GM19351 (cell line): ENCODE data around the gene FARS2.

Experiments
- ATAC-seq: cut with Tn5 transposase; IDR thresholded peaks from one replicate; pipeline ENCODE4 v1.9.1; 2021; ENCODE audit warnings: mild to moderate bottlenecking, moderate library complexity; ENCODE audit not compliant: unreplicated experiment

The FARS2 gene

DNA sequence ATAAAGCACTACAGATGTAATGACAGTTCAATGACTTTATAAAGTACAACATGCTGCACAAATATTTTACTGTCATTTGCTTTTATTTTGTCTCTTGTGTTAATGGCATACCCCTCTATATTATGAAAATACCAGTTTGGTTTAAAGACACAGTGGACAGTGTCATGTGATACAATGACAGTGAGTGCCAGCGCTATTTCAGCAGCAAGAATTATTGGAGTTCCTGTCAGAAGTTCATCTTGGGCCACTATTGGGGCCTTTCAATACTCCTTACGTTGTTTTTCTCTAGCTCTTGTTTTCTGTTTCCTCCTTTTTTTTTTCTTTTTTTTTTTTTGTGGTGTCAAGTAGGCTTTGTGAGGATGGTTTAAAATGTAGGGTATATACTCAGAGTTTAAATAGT lies 232.5 kb downstream of the FARS2 start:
- ATAC-seq: no peak

DNA sequence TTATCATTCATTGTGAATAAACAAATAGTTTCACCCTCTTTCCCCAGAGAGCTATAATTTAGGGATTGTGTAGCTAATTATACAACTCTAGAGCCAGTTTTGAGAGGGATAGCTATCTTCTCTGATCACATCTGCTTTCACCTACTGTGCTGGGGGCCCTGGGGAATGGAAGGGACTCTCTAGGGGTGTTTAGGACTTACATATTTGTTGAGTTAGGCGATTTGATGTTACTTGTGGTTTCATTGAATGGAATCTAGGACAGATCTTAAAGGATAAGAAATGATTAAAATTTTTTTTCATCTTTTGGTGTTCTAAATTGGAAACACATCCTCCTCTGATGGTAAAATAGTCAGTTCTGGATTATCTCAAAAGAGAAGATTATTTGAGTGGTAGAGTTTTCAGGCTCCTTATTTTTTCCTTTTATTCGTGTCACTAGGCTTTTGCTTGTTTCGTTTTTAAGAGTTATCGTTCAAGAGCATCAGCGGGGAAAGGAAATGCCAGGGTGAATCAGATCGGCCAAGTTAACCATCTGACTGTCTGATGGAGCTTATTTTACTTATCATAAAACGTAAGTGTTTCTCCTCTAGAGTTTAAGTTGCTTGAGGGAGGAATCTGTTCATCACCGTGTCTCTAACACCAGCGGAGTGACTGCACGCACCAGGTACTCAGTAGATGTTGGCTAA lies 236.7 kb downstream of the FARS2 start:
- ATAC-seq: no peak

DNA sequence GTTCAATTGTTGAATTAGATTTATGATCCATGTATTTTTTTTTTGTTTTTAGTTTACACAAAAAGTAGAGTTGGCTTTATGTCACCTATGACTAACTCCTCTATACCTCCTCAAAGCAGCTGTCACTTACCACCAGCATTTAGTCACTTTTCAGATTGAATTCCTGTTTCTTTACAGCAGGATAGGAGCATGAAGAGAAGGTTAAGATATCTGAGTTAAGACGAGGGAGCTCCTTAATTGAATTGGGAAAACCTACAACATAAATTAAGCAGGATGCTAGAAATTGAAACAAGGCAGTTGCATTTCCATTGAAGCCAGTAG lies 237.2 kb downstream of the FARS2 start:
- ATAC-seq: no peak

DNA sequence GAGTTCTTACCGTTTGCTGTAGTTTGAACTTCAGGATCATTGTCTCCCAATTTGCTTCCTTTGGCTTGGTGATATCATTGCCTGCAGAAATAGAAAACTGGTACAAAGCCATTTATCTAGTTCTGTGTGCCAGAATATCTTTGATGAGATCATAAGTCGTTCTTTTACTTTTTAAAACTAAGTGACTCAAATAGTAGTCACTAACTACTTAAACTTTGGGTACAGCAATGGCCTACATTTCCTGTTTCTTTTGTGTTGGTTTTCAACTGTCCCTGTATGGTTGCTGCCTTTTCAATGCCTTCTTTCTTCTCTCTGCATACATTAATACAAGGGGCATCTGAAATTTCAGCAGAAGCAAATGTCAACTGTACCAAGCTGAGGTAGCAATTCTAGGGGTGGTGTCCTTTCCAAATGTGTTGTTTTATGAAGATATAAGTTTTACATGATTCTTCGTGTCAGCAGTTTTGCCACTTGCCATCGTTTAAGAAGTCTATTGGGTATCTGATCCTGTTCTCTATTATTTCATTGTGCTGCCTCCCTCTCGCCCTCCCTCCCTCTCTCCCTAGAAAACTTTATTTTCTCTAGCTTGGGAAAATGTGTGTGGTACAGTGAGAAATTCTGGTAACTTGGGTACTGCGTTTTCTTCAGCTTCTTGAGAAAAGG lies 238.5 kb downstream of the FARS2 start:
- no peak for ATAC-seq

DNA sequence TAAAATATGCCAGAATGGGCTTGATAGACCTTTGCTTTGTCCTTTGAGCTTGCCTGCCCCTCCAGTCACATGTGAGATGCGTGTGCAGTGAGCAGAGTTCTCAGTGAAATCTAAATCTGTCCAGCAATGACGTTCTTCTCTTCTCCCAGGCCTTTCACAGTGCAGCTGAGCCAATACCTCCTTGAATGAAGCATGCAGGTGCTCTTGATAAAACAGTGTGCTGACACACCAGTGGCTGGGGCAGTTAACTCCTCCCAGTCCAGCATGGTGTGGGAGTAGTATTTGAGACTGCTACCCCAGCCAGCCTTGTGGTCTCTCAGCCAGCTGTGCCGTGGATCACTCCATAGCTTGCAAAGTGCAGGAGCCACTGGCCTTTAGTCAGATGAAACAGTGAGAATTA lies 240.5 kb downstream of the FARS2 start:
- no peak for ATAC-seq

DNA sequence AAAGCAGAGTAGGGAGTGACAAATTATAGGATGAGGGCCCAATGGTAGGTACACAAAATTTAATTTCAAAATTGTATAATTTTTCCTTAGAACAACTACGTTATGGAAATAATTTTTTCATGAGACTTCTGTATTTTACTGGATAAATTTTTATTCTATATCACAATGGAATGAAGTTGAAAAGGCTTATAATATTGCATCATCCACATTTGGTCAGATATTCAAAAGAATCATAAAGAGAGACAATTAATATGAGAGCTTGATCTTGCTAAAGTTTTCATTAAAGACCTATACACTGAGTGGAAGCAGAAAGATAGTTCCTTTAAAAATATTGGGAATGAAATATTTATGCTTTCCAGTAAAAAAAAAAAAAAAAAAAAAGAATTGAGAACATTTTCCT lies 242.8 kb downstream of the FARS2 start:
- ATAC-seq: no peak

DNA sequence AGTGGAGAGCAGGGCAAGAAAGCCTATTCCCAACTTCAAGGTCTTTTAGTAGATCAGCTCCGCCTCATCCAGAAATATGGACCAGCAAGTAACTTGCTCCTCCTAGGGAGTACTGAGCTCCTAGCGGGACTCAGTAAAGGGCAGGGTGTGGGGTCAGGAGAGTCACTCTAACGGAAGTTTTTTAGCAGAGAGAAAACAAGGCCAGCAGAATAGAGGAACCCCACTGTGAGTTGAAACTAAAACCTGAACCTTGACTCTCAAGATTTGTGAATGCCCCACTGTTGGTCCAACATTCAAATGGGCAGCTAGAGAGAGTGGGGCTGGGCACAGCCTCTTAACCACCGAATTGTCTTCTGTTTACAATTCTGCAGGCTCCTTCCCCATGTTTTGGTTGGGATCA lies 244.8 kb downstream of the FARS2 start:
- ATAC-seq: peak; percentile 49

DNA sequence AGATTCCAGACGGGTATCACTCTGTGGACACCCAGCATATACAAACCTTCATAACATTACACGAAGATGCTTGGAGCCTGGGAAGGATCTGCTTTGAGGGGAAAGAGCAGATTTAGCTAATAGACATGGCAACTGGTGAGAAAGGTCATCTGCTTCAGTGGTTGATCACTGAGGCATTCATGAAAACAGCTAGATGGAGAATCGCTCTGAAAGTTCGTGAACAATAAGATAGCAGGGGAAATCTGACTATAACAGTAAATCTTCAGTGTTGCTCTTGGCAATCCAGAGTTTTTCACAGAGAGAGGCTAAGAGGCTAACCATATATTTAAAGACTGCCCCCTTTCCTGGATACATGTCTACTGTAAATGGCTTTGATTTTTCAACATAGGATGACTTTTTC lies 245.3 kb downstream of the FARS2 start:
- ATAC-seq: peak; percentile 33

DNA sequence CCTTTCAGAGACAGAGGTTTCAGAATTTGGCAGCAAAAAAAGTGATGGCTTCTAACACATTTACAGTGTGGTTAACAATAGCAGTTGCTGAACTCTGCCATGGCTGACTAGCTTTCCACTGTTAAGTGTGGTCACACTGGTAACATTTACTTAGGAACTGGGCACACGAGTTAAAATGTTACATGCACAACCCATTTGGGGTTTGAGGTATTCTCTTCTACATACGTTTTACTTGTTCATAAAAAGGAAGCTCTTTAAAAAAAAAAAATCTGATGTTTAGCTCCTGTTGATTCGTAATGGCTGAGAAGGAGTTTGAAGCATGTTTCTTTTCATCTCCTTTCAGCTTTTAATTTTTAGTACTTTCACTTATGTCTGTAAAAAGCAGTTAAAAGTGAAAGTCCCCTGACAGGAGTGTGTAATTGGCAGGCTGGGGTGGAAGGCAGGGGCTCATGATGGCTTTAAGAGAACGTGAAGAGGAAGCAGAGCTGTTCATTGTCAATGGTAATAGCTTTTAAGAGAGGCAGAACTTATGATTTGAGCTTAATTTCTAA lies 245.9 kb downstream of the FARS2 start:
- peak; percentile 82 for ATAC-seq

DNA sequence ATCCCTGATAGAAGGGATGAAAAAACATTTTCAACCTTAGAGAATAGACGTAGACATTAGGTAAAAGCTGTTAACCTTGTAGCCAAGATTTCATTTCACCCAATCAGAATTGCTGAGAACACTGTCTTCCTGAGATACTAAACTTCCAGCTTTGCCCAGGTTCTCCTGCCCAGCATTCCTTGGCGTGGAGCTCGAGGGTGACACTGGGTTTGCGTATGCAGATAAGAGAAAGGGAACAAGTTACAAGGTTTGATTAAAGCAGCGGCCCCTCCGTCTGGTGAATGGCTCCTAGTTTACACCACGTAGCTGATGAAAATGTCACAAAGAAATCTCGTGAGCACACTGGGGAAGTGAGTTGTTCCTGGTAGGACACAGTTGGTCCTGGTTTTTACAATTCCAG lies 247.8 kb downstream of the FARS2 start:
- ATAC-seq: no peak

DNA sequence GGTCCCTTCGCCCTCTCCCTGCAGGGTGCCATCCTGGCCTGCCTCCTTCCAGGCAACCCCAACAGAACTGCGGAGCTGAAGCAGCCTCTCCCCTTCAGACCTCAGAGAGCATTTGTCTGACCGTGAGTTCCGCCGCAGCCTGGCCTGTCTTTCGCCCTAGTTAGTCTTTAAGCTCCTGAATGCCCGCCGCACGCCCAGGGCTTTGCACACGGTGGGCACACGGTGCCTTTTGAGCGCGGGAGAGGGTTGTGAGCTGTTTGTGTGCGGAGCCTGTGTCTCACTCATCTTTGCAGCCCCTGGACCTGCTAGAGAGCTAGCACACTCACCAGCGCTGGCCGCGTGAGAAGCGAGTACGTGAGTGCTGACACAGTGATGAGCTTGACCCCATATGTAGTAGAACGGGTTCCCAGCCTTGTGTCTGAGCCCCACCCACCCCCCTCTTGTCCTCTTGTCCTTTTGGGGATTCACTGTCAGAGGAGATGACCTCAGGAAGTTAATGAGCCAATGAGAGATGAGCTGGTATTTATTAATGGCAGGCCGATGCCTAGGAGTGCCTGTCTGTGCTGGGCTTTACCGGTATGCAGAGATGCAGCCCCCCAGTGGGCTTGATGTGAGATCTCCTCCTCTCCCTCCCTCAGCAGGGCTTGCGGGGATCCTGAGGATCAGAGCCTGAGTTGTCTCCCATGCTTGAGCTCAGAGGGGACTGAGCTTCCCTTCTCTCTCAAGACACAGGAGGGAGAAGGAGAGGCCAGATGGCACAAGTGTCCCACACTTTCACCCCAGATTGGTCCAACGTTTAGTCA lies 249.2 kb downstream of the FARS2 start:
- no peak for ATAC-seq

DNA sequence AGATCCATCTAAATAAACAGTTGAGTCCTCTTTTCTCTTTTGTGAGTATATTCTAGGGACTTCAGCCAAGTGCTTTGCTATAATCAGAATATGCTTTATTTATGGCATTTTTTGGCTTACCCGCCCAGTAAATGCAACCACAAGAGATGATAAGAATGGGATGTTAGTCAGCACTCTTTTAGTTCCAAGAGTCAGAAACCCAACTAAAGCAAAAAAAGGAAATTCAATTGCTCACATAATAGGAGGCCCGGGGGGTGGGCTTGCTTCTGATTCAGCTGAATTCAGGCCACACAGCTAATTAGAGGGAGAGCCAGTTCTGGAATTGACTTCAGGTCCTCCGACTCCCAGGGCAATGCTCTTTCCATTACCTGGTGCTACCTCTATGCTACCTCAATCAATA lies 250.6 kb downstream of the FARS2 start:
- ATAC-seq: no peak

DNA sequence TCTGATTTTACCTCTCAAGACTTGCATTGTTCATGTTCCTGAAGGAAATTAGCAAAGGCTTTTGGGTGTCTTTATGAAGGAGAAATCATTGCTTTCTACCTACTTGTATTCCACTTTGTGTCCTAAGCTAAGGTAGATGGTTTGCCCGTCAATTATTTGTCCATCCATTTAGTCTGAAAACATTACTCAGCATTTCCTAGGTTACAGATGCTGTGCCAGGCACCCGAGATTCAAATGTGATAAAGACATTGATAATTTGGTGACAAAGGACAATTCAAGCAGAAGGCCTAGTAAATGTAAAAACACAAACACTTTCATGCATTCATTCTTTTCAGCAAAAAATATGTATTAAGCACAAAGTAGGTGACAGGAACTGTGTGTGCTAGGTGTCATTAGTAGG lies 251.1 kb downstream of the FARS2 start:
- ATAC-seq: no peak

DNA sequence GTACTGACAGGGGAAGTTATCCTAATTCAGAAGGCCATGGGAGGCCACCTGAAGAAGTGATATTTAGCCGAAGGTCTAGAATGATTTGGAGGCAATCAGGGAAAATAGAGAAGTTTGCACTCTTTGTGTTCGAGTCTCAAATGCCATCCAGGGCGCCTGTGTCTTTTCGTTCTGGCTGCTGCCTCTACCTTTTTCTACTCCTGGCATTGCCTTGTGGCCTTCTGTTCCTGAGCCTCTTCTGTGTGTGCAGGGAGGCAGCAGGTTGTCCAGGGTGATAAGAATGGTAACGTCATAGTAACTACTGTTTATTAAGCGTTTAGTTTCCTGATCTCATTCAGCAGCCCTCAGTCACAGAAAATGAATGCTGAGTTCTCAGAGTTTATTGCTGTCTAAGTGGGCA lies 252.1 kb downstream of the FARS2 start:
- ATAC-seq: no peak

DNA sequence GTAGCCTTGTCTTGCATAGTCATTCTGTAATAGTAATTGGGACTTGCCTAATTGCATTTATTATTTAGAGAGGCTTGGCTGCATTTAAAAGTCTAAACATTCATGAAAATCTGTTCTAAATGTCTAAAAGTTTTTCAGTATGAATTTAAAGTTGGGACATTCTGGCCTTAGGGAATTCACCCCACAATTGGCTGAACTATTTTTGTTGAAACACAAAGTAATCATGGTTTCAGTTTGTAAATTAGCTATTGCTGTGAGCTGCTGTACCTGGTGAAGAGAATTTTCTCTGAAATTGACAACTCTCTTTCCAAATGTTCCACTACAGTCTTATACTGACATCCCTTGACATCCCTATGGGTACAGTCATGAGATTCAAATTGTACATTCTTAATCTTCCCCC lies 253.0 kb downstream of the FARS2 start:
- no peak for ATAC-seq

DNA sequence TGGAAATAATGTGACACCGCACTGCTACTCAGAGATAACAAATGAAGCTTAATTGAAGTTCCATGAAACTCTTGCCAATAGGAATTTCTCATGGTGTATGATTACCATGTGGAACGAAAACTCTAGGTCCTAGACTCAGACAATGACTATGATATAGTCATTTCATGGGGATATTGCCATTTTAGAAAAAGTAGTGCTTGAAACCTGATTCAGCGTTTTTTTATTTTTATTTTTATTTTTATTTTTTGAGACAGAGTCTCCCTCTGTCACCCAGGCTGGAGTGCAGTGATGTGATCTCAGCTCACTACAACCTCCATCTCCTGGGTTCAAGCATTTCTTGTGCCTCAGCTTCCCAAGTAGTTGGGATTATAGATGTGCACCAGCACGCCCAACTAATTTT lies 253.9 kb downstream of the FARS2 start:
- no peak for ATAC-seq

DNA sequence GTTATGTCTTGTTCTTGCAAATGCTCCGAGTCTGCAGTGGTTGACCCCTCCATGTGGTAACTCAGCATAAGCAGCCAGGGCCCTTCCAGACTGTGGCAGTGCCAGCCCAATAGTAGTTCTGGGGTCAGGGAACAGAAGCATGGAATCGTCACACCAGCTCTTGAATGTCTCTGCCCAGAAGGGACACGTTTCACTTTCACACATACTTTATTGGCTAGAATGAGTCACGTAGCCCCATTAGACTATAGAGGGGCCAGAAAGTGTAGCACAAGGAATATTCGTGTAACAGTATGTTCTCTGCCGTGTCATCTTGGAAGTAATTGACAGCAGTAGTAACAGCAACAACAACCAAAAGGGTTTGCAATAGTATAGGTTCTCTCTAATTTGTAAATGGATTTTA lies 254.7 kb downstream of the FARS2 start:
- ATAC-seq: peak; percentile 54

DNA sequence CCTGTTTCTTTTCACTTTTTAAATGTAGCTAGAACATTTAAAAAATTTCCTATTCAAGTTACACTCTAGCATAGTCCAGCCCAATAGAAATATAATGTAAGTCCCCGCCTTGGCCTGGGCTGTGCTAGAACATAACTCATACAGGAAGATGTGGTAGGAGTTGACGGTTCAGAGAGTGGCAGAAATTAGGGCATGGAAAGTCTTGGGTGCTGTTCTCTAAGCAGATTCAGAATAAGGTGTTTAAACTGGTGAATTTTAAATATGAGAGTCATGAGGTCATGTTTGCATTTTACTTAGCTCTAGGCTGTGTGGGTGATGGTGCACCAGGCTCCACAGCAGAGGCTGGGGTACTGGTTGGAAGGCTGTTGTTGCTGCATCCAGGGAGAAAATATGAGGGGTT lies 256.5 kb downstream of the FARS2 start:
- peak; percentile 71 for ATAC-seq

DNA sequence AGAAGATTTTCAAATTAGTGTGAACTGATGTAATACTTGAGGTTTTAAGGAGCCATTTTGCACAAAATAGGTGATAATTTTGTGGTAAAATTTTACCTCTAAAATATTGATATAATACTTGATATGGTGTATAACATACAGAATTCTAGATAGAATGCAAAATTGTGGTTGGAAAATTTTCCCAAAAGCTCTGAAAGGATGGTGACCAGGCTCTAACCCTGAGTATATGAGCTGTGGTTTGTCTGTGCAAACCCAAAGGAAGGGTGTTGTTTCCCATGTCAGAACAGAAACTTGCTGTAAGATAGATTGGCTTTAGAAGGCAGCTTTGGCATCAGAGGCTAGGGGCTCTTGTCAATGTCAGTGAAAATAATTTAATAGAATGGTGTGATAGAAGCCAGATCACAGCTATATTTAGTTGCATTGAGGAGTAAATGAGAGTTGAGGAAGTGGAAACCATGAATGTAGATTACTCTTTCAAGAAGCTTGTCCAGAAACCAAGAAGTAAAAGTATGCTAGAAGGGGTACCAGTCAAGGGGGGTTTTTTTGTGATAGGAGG lies 257.7 kb downstream of the FARS2 start:
- no peak for ATAC-seq

DNA sequence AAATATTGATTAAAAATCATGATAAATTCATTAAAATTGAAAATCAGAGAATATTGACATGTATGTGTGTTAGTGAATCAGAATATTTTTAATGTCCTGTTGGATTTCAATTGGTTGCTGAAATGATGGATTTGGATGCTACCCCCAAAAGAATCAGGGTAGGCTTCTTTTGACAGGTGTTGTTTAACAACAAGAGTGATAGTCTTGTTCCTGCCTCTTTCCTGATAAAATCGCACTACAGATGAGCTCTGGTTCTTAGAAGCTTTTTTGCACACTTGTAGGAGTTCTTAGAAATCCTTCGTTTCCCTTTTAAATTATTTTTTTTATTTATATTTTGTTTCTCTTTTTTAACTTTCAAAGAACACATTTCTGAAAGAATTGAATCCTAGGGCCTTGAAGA lies 259.5 kb downstream of the FARS2 start:
- no peak for ATAC-seq

DNA sequence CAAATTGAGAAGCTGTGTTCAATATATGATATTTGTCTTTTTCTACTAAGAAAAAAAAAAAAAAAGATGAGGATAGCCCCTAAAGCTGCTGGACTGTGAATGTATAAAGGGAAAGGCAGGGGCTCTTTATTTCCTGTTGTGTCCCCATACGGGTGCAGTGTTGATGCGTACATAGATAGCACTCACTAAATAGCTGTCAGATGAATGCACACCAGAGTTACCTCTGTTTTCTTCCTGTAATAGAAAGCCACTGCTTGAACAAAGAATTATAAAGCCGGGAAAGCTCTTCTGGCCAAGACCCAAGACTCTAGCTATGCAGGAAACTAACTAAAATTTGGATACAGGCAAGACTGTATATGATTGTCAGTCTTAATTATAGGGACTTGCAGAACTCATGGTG lies 260.0 kb downstream of the FARS2 start:
- no peak for ATAC-seq

DNA sequence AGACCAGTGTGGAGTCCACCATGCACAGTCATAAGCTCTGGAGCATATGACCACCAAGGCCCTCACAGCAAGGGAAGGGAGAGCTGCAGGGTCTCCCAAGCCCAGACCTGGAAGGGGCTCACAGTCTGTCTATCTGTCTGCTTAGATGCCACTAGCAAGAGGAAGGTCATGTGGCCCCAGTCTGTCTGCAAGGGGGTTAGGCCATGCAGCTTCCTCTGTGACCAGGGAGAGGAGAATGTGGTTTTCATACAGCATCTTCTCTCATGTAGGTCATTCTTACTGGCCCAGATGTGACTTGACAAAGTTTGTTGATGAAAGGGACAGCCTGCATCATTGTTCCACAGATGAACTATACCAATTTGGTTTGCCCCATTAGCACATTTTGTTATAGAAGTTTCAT lies 260.8 kb downstream of the FARS2 start:
- no peak for ATAC-seq
